Renal pelvis (tissue), 4 donors: ENCODE data around the gene P4HB. TPM values are rescaled to one million over a fixed set of nuclear protein-coding genes. Genes with fewer than 3 reads are reported as not detected.
A peak's percentile ranks its signal among the peaks of the same experiment; 100 is the strongest.

Experiments
- DNase-seq: peaks from one replicate; pipeline ENCODE4 v3.0.0-alpha.2; 2013
- polyA plus RNA-seq, 3 donors: library from polyadenylated mRNA; unstranded; fragments of 120-200 nt; gene quantifications; one replicate each; pipeline ENCODE4 v1.2.1, GENCODE V29; 2013; ENCODE audit not compliant: insufficient read length in 3 of 3

P4HB gene
- polyA plus RNA-seq, 3 donors = 415 to 451 (median 445) TPM

- peak; percentile 57 for DNase-seq
These were observed 45.3 kb downstream of the P4HB start for GRCh38 chr17:81814748-81815645.

GRCh38 chr17:81813861-81814683 lies 46.3 kb downstream of the P4HB start:
- no peak for DNase-seq

- DNase-seq = no peak
These were observed 47.0 kb downstream of the P4HB start for GRCh38 chr17:81813371-81813684.

GRCh38 chr17:81812571-81813370 lies 47.6 kb downstream of the P4HB start:
- DNase-seq = no peak

GRCh38 chr17:81811705-81812570 lies 48.4 kb downstream of the P4HB start:
- DNase-seq = no peak

- no peak for DNase-seq
These were observed 49.2 kb downstream of the P4HB start for GRCh38 chr17:81810892-81811704.

- no peak for DNase-seq
These were observed 49.9 kb downstream of the P4HB start for GRCh38 chr17:81810476-81810875.

GRCh38 chr17:81809556-81809998 lies 50.8 kb downstream of the P4HB start:
- no peak for DNase-seq

GRCh38 chr17:81808778-81809555 lies 51.4 kb downstream of the P4HB start:
- DNase-seq = no peak

- DNase-seq = no peak
These were observed 52.5 kb downstream of the P4HB start for GRCh38 chr17:81807839-81808238.

- DNase-seq = no peak
These were observed 53.1 kb downstream of the P4HB start for GRCh38 chr17:81807210-81807719.

GRCh38 chr17:81806461-81807209 lies 53.7 kb downstream of the P4HB start:
- DNase-seq = no peak

- DNase-seq = no peak
These were observed 54.5 kb downstream of the P4HB start for GRCh38 chr17:81805707-81806460.

- DNase-seq = no peak
These were observed 55.6 kb downstream of the P4HB start for GRCh38 chr17:81804559-81805399.

GRCh38 chr17:81803728-81804558 lies 56.4 kb downstream of the P4HB start, which contains the start of gene GCGR:
GCGR (plus strand) TSS chr17:81804150; CDS start chr17:81809019, 4,869 bp downstream.
- no peak for DNase-seq
